NCI-H510A (cell line): ENCODE data around the gene TMEM250.
A peak's percentile ranks its signal among the peaks of the same experiment; 100 is the strongest.

ENCODE experiments used
- DNase-seq: peaks from one replicate; lab custom pipeline; 2025; lab: John Stamatoyannopoulos, UW

Gene TMEM250

DNA sequence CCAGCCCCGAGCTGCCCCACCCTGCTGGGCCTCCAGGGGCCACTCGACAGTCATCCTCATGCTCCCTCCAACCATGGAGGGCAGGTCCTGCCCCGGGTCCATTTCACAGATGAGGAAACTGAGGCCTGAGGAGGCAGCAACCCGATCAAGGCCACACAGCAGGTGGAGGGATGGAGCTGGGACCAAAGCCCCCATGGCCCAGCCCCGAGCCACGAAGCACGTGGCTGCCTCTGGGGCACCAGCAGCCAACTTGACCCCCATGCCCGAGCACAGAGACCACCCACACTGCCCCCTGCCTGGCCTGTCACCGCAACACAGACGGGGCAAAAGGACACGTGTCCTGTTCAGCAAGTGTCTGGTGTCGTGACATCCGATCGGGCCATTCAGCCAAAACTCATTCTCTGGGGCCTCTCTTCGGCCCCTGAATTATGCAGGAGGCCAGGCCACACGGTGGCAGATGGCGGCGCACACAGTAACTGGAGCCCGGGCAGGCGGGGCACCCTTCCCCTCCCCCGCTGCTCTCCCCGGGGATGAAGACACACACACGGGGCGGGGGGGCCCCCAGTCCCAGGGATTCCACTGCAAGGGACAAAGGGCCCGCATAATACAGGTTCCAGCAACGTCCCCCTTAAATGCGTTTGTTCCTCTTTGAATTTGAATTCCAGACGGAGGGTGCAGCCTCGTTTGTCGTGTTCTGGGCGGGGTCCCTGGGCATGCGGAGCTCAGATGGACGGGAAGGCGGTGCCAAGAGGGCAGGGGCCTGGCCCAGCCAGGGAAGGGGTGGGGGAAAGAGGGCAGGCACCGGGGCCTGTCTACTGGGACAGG lies 29.4 kb upstream of the TMEM250 start:
- peak; percentile 70 for DNase-seq

- no peak for DNase-seq
Measured at GRCh38 chr9:136147038-136147889, 28.6 kb upstream of the TMEM250 start.

DNA sequence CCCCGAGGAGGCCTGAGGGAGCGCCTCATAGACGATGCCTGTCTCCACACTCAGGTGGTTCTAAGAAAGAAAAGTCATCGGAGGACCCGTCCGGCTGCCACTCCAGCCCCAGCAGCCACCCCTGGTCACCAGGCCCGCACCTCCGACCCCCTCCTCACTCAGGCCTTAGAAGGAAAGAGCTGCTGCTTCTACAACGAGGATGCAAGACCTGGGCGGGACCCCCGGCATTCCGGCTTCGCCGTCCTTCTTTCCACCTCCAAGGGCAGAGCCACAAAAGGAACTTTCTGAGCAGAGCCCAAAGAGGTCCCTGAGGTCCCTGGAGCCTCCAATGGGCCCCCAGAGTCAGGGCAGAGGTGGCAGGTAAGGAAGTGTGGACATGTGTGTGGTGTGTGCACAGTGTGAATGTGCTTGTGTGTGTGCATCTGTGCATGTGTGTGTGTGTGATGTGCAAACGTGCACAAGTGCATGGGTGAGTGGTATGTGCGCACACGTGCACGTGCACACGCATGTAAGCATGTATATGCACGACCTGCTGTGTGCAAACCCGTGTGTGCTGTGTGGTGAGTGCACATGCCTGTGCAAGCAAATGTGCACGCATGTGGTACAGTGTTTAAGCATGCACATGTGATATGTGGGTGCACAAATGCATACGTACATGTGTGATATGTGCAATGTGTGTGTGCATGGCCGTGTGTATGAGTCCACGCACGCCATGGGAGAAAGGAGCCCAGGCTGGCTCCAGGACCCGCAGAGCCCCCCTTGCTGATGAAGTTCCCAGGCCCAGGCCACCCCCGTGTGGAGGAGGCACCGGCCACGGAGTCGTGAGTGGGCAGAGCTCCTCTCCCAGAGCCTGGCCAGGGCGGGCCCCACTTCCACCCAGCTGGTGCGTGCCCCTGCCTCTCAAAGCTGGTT lies 27.7 kb upstream of the TMEM250 start:
- DNase-seq, result no peak

DNA sequence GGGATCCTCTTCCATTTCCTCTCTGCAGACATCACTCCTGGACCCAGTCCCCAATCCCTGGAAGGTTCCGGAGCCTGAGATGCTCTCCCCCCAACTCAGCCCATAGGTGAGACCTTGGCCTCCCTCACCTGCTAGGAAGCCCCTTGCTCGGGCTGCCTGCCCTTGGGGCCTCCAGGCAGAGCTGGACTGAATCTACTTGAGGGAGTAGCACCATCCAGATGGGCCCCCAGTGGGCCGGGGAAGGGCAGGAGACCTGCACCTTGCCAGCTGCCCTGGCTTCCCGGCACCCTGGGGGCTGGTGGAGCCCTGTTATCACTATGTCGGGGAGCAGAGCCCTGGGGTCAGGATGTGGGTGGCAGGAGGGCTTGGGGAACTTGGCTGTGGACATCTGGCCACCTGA lies 26.9 kb upstream of the TMEM250 start:
- DNase-seq, result no peak

GRCh38 chr9:136144450-136144849 lies 25.8 kb upstream of the TMEM250 start:
- DNase-seq, result no peak

DNA sequence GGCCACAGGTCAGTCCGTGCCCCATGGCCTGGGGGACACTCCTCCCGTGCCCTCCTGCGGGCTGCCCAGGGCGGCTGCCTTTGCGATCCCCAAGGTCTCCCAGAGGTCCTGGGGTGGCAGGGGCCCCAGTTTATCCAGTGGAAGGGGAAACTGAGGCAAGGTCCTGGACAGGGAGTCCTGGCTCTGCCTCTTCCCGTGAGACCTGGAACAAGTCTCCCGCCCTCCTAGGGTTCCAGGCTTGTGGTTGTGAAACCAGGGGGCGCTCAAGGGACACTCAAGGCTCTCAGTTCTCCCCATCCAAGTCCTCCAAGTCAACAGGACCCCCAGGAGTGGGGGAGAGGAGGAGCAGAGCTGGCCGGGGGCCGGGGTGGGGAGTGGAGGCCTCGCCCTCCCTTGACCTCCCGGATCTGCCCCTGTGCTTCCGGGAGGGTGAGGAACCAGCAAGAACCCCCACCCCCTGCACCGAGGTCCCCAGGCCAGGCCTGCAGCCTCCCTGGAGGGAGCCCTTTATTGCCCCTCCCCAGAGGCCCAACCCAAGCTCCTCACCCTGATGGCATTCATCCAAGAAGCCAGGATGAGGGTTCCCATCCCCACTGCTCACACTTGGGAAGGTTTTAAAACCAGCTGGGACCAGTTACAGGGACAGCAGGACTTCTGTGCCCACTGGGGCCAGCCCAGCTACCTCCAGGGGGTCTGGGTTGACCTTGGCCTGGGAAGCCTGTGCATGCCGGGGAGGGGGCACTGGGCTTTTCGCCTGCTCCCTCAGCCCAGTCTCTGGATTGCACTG lies 24.7 kb upstream of the TMEM250 start:
- no peak for DNase-seq

DNA sequence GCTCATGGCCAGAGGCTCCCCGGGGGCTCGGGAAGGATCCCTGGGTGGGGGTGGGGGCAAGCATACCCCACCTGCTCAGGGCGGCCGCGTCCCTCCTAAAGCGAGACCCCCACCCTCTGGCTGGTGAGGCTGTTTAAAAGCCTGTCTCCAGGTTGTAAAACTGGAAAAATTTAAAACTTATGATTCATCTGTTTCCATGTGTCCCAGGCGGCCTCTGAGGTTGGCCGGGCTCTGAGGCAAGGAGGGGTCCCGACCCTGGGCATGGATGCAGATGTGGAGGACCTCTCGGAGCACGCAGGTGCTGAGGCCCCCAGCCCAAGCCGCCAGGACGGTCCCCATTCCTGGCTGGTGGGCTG lies 24.2 kb upstream of the TMEM250 start:
- DNase-seq, result no peak

DNA sequence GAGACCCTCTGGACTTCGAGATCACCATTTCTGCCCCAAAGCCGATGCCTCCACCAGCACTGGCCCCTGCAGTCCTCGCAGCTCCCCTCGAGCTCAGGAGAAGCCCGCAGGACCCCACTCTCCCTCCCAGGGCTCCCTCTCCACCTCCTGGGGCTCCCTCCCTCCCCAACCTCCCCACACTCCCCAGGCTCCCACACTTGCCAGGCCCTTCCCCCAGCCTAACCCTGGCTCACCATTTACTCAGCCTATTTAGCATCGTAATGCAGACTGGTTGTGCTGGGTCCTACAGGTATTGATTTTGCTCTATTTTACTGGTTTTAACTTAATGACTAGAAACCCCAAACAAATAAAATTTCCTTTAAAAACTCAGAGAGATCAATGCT lies 23.7 kb upstream of the TMEM250 start:
- DNase-seq, result no peak

DNA sequence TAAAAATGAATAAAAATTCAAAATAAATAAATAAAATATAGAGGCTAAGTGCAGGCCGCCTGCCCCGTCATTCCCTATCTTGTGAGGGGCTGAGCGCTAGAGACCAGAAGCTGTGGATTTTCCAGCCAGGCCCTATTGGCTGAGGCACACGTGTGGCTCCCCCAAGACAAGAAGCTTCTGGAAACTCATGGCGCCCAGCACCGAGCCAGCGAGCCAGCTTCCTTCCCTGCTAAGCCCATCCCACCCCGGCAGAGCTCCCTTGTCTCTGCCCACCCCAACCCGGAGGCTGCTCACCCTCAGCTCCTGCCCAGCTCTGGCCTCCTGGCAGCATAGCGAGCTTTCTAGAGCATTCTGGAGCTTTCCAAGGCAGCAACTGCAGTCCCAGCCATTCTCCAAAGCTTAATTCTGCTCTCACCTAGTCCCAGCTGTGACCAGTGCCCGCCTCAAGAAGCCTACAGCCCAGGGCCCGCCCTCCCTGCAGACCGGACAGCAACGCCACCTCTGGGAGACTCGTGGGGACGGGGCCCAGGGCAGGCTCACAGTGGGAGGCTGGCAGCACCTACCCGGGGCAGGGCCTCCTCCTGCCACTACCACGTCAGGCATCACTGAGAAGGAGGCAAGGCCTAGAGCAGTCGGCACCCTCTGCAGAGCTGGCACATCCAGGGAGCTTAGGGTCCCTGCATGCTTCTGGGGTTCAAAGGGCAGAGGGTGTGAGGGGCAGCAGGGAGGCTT lies 23.2 kb upstream of the TMEM250 start:
- no peak for DNase-seq

- DNase-seq, result peak; percentile 92
Measured at GRCh38 chr9:136140966-136141365, 22.3 kb upstream of the TMEM250 start.

DNA sequence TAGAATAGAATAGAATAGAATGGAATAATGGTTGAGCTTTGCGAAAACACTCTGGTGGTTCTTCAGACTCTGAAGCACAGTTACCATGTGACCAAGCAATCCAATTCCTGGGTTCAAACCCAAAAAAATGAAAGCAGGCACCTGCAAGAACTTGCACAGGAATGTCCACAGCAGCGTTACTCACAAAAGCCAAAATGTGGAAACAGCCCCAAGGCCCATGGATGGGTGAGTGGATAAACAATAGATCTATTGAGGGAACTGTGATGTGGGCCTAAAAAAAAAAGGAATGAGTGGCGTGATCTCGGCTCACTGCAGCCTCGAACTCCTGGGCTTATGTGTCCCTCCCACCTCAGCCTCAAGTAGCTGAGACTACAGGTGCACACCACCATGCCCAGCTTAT lies 21.4 kb upstream of the TMEM250 start:
- no peak for DNase-seq

DNA sequence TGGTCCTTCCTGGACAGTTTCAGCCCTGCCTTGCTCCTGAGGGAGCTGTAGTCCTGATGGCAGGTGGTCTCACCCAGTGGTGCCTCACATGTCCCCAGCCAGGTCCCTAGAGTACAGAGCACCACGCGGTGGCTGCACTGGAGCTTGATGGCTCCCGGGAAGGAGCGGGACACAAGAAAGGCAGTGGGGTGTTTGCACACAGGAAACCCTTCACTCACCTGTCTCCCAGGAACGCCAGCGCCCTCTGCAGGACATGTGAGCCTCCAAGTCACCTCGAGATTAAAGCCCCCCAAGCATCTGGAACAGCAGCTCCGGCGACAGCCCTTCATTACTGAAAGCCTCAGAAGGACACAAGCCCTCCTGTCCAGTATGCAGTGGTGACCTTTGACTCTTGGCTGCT lies 19.9 kb upstream of the TMEM250 start:
- no peak for DNase-seq

- no peak for DNase-seq
Measured at GRCh38 chr9:136137321-136138265, 18.9 kb upstream of the TMEM250 start.

DNA sequence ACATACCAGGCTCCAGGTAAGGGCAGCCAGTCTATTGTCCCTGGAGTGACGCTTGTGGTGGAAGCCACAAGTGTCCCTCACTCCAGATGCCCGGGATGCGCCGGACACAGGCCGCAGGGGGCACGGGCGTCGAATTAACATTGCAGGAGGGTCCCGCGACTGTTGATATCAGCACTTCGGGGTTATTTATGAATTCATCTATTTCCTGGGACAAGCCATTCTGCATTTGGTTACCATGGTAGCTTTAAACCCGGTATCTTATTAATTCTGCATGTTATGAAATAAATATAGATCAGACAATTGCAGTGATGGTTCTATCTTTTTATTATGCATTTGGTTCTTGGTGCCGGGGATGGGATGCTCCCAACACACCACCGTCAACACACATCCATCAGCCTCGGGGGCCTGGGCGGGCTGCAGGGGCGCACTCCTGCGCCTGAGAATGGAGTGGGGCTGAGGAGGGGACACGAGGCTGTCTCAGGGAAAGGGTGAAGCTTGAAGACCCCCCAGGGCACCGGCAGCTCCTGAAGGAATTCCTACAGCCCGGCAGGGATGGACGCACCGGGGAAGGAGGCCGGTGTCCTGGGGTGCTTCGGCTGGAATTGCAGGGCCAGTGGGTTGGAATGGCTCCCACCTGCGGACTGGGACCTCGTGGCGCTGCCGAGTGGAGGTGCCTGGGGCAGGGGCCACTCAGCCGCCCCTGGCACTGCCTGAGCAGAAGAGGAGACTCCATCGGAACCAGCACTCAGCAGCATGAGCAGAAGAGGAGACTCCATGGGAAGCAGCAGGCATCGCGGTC lies 17.7 kb upstream of the TMEM250 start:
- no peak for DNase-seq

DNA sequence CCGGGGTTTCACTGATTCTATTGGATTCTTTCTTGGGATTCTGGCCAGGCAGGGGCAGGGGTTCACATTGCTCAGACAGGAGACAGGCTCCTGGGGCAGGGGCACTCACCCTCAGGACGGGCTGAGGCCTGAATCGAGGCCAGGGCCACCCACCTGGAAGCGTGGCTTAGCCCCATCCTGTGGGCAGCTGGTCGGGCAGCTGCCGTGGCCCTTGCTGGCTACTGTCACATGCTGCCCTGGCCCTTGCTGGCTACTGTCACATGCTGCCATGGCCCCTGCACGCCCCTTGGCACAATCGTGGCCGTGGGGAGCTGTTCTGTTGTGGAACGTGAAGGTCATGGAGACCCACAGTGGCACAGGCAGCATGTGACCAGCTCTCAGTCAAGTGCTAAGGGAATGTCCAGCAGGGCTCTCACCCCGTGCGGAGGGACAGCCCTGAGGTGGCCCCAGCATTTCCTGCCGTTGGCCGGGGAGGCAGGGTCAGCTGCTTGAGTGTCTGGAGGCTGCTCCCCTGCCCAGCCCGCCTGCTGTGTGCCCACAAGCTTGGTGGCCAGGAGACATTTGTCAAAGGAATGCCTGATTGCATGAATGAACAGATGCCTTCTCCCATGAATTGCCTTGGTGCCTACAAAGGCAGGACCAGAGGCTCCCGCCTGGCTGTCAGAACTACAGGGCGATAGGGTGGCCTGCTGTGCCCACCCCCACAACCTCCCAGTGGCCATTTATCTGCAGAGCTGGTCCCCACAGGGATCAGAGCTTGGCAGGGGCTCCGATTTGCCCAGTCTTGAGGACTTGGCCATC lies 16.9 kb upstream of the TMEM250 start:
- DNase-seq, result no peak

GRCh38 chr9:136133959-136134484 lies 15.3 kb upstream of the TMEM250 start:
- no peak for DNase-seq

- DNase-seq, result no peak
Measured at GRCh38 chr9:136133191-136133958, 14.7 kb upstream of the TMEM250 start.
